OCI-LY7 (cell line): ENCODE measurements around the gene SCARB1. TPM values are rescaled to one million over a fixed set of nuclear protein-coding genes. Genes with fewer than 3 reads are reported as not detected.
A peak's percentile ranks its signal among the peaks of the same experiment; 100 is the strongest.

ENCODE experiments used
- BruUV-seq: library from RNA; stranded (reverse); fragments of 400-500 nt; replicated peaks from 2 replicates; lab custom pipeline; 2021; lab: Mats Ljungman, UMichigan
- CTCF ChIA-PET: fragments of 300-600 bp; sonication (Branson Sonifier 250); formaldehyde crosslinking; loops from one replicate; lab custom pipeline; 2022; ENCODE audit warnings: antibody characterized with exemption; ENCODE audit not compliant: unreplicated experiment; lab: Charles Lee
- POLR2A ChIA-PET: fragments of 300-600 bp; sonication (Branson Sonifier 250); formaldehyde crosslinking; loops from one replicate; lab custom pipeline; 2022; ENCODE audit warnings: antibody characterized with exemption; lab: Charles Lee
- DNase-seq: peaks from one replicate; pipeline ENCODE4 v3.0.0-alpha.2; 2015; ENCODE audit warnings: low spot score
- H2AFZ ChIP-seq: fragments of 200-600 bp; sonication (generic), shearing (Covaris generic); 2 replicates; pipeline ENCODE4 v1.6.1; 2014; ENCODE audit warnings: mild to moderate bottlenecking, antibody characterized with exemption, low read length, moderate library complexity
- H3K27ac ChIP-seq: fragments of 200-600 bp; sonication (generic); 2 replicates; pipeline ENCODE4 v1.5.1; 2014; ENCODE audit warnings: mixed run types, low read depth, mild to moderate bottlenecking, moderate library complexity, low read length, inconsistent platforms; ENCODE audit not compliant: poor library complexity, severe bottlenecking
- H3K36me3 ChIP-seq: fragments of 200-600 bp; sonication (generic); 2 replicates; pipeline ENCODE4 v1.6.1; 2014; ENCODE audit warnings: mild to moderate bottlenecking, antibody characterized with exemption, low read length, moderate library complexity, mixed read lengths; ENCODE audit not compliant: insufficient read depth
- H3K4me1 ChIP-seq: fragments of 200-600 bp; sonication (generic); 2 replicates; pipeline ENCODE4 v1.5.1; 2014; ENCODE audit warnings: mild to moderate bottlenecking, low read length; ENCODE audit not compliant: insufficient read depth, poor library complexity, severe bottlenecking
- H3K4me2 ChIP-seq: fragments of 200-600 bp; sonication (generic); 2 replicates; pipeline ENCODE4 v1.6.1; 2014; ENCODE audit warnings: mild to moderate bottlenecking, low read length
- H3K4me3 ChIP-seq: fragments of 200-600 bp; sonication (generic); 2 replicates; pipeline ENCODE4 v1.5.1; 2014; ENCODE audit warnings: mild to moderate bottlenecking, low read depth, low read length; ENCODE audit not compliant: poor library complexity, severe bottlenecking
- H3K79me2 ChIP-seq: fragments of 200-600 bp; sonication (generic); 2 replicates; pipeline ENCODE4 v1.6.1; 2016; ENCODE audit warnings: low read depth, mild to moderate bottlenecking, low read length, moderate library complexity, mixed read lengths; ENCODE audit not compliant: insufficient read depth
- H3K9me2 ChIP-seq: fragments of 200-600 bp; sonication (generic); 2 replicates; pipeline ENCODE4 v1.6.1; 2016; ENCODE audit warnings: mild to moderate bottlenecking, low read length, mixed read lengths; ENCODE audit not compliant: insufficient read depth
- H3K9me3 ChIP-seq: fragments of 200-600 bp; sonication (generic); 2 replicates; pipeline ENCODE4 v1.6.1; 2014; ENCODE audit warnings: mild to moderate bottlenecking, mixed run types, low read length, mixed read lengths
- H4K20me1 ChIP-seq: fragments of 200-600 bp; sonication (generic); 2 replicates; pipeline ENCODE4 v1.6.1; 2014; ENCODE audit warnings: mild to moderate bottlenecking, antibody characterized with exemption, low read length, moderate library complexity, mixed read lengths; ENCODE audit not compliant: insufficient read depth
- EZH2phosphoT487 ChIP-seq: fragments of 200-600 bp; sonication (generic); IDR thresholded peaks from 2 replicates; pipeline ENCODE4 v1.6.1; 2018; ENCODE audit warnings: low read depth, borderline replicate concordance, mild to moderate bottlenecking, mixed run types, antibody characterized with exemption, low read length, moderate library complexity, mixed read lengths
- intact Hi-C: fragments of 100-400 bp; cut with micrococcal nuclease; formaldehyde crosslinking; loops from one replicate; pipeline ENCODE4 v1.10.0; 2022; ENCODE audit not compliant: unreplicated experiment
- total RNA-seq, 2 experiments: library from RNA; depleted of rRNA in 1 of 2; stranded (reverse); fragments of >200 nt in 1 of 2; shearing (Covaris generic) in 1 of 2; gene quantifications; 2 replicates each; pipeline ENCODE4 v1.2.3, GENCODE V29; 2014 to 2022
- TF ChIP-seq, protein P1 (sequence below): fragments of 200-600 bp; sonication (generic); conservative IDR thresholded peaks from 2 replicates; pipeline ENCODE4 v1.5.1; 2014; ENCODE audit warnings: mild to moderate bottlenecking, antibody characterized with exemption, low read length, moderate library complexity, mixed read lengths

The SCARB1 gene
- total RNA-seq, 2 experiments from 2014 or later, result 42.9 to 112 TPM

- Histone ChIP-seq H2AFZ (no peak overlapping the region), H3K4me2 (no peak overlapping the region)
Measured at GRCh38 chr12:124772289-124773170, 91.1 kb downstream of the SCARB1 start.

GRCh38 chr12:124771462-124772288 lies 92.0 kb downstream of the SCARB1 start:
- intact Hi-C loops, result loop anchor here (5.0 kb wide), 1 partner anchor 449 kb away; no protein-coding TSS in a partner anchor
- H2AFZ ChIP-seq, result no peak overlapping the region
- H4K20me1 ChIP-seq, result no peaks in the 10 kb centered on the region
- no peaks in the 10 kb centered on the region for H3K79me2 ChIP-seq
- H3K4me3 ChIP-seq, result no peak overlapping the region
- no peaks in the 10 kb centered on the region for H3K36me3 ChIP-seq
- peak; percentile 82 for DNase-seq
- no TSS peak for BruUV-seq
- H3K27ac ChIP-seq, result no peak overlapping the region
- H3K4me1 ChIP-seq, result peaks cover 33% of the 10 kb centered on the region
- TF ChIP-seq, protein P1, sequence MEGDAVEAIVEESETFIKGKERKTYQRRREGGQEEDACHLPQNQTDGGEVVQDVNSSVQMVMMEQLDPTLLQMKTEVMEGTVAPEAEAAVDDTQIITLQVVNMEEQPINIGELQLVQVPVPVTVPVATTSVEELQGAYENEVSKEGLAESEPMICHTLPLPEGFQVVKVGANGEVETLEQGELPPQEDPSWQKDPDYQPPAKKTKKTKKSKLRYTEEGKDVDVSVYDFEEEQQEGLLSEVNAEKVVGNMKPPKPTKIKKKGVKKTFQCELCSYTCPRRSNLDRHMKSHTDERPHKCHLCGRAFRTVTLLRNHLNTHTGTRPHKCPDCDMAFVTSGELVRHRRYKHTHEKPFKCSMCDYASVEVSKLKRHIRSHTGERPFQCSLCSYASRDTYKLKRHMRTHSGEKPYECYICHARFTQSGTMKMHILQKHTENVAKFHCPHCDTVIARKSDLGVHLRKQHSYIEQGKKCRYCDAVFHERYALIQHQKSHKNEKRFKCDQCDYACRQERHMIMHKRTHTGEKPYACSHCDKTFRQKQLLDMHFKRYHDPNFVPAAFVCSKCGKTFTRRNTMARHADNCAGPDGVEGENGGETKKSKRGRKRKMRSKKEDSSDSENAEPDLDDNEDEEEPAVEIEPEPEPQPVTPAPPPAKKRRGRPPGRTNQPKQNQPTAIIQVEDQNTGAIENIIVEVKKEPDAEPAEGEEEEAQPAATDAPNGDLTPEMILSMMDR, result peak; percentile 97
- no peak for TF ChIP-seq EZH2phosphoT487
- no peaks in the 10 kb centered on the region for H3K9me2 ChIP-seq
- CTCF ChIA-PET, result no interaction called here
- H3K4me2 ChIP-seq, result peak overlapping the region; percentile 12; the same call in 1 of the 2 replicates
- no peaks in the 10 kb centered on the region for H3K9me3 ChIP-seq
- POLR2A ChIA-PET, result no interaction called here

More at GRCh38 chr12:124772289-124773170, 91.1 kb downstream of the SCARB1 start:
- no TSS peak for BruUV-seq
- TF ChIP-seq EZH2phosphoT487, result no peak
- TF ChIP-seq, protein P1, result no peak
- H4K20me1 ChIP-seq, result no peaks in the 10 kb centered on the region
- no peak overlapping the region for H3K27ac ChIP-seq
- ChIA-PET CTCF (no interaction called here), POLR2A (interaction anchor here (0.6 kb wide), 1 partner anchor 231 kb away, joined by 3 read pairs; no protein-coding TSS in a partner anchor)
- intact Hi-C loops, result loop anchor here (5.0 kb wide), 1 partner anchor 450 kb away; no protein-coding TSS in a partner anchor
- peaks cover 33% of the 10 kb centered on the region for H3K4me1 ChIP-seq
- no peak overlapping the region for H3K4me3 ChIP-seq
- H3K9me3 ChIP-seq, result no peaks in the 10 kb centered on the region
- DNase-seq, result no peak
- no peaks in the 10 kb centered on the region for H3K36me3 ChIP-seq
- no peaks in the 10 kb centered on the region for H3K9me2 ChIP-seq
- no peaks in the 10 kb centered on the region for H3K79me2 ChIP-seq
